Liver (tissue), 9 donors: Measurements from ENCODE around the gene SDHA. TPM values are rescaled to one million over a fixed set of nuclear protein-coding genes. Genes with fewer than 3 reads are reported as not detected.

Source experiments
- DNase-seq: peaks from one replicate; pipeline ENCODE4 v3.0.0-alpha.2; 2017; ENCODE audit warnings: low spot score
- H3K27ac ChIP-seq, 2 donors: one replicate each; pipeline ENCODE4 v1.7.0; 2013; ENCODE audit warnings: inconsistent platforms in 2 of 2, low read length in 2 of 2, control low read depth in 1 of 2, low read depth in 1 of 2, mild to moderate bottlenecking in 1 of 2
- H3K27me3 ChIP-seq, 4 donors: one replicate each; pipeline versions ENCODE4 v1.6.1 to v1.7.0; 2013; ENCODE audit warnings: low read length in 3 of 4, inconsistent platforms in 1 of 4, mild to moderate bottlenecking in 1 of 4, moderate library complexity in 1 of 4; ENCODE audit not compliant: control insufficient read depth in 4 of 4, insufficient read depth in 4 of 4
- H3K36me3 ChIP-seq, 4 donors: one replicate each; pipeline versions ENCODE4 v1.6.1 to v1.7.0; 2013; ENCODE audit warnings: low read length in 3 of 4, mild to moderate bottlenecking in 3 of 4, low read depth in 1 of 4, moderate library complexity in 1 of 4; ENCODE audit not compliant: control insufficient read depth in 4 of 4, insufficient read depth in 3 of 4
- H3K4me1 ChIP-seq, 4 donors: one replicate each; pipeline versions ENCODE4 v1.6.1 to v1.7.0; 2013; ENCODE audit warnings: low read length in 3 of 4, mild to moderate bottlenecking in 3 of 4, moderate library complexity in 1 of 4; ENCODE audit not compliant: control insufficient read depth in 4 of 4, insufficient read depth in 4 of 4
- H3K4me3 ChIP-seq, 3 donors: one replicate each; pipeline versions ENCODE4 v1.6.1 to v1.7.0; 2013; ENCODE audit warnings: low read length in 3 of 3, control low read depth in 1 of 3, low read depth in 1 of 3, mild to moderate bottlenecking in 1 of 3
- H3K9ac ChIP-seq, 2 donors: one replicate each; pipeline ENCODE4 v1.7.0; 2013; ENCODE audit warnings: low read length in 2 of 2, mild to moderate bottlenecking in 2 of 2, moderate library complexity in 2 of 2, control low read depth in 1 of 2, low read depth in 1 of 2
- H3K9me3 ChIP-seq, 4 donors: one replicate each; pipeline versions ENCODE4 v1.6.1 to v1.7.0; 2013; ENCODE audit warnings: low read length in 3 of 4; ENCODE audit not compliant: control insufficient read depth in 4 of 4
- EGR1 ChIP-seq, 2 donors: IDR thresholded peaks; 2 replicates each; pipeline ENCODE4 v1.6.1; 2016 to 2018; ENCODE audit warnings: antibody characterized with exemption in 2 of 2, low read depth in 2 of 2
- FOXA1 ChIP-seq: IDR thresholded peaks from 2 replicates; pipeline ENCODE4 v1.6.1; 2016; ENCODE audit warnings: antibody characterized with exemption
- GABPA ChIP-seq, 2 donors: IDR thresholded peaks in 1 of 2; conservative IDR thresholded peaks in 1 of 2; 2 replicates each; pipeline ENCODE4 v1.6.1; 2016; ENCODE audit warnings: antibody characterized with exemption in 2 of 2, mild to moderate bottlenecking in 1 of 2, moderate library complexity in 1 of 2
- HNF4A ChIP-seq, 2 donors: conservative IDR thresholded peaks; 2 replicates each; pipeline ENCODE4 v1.6.1; 2016; ENCODE audit warnings: antibody characterized with exemption in 2 of 2, mild to moderate bottlenecking in 2 of 2
- HNF4G ChIP-seq: IDR thresholded peaks from 2 replicates; pipeline ENCODE4 v1.6.1; 2016; ENCODE audit warnings: antibody characterized with exemption
- JUND ChIP-seq, 2 donors: IDR thresholded peaks; 2 replicates each; pipeline ENCODE4 v1.6.1; 2016; ENCODE audit warnings: antibody characterized with exemption in 2 of 2
- NR2F2 ChIP-seq: IDR thresholded peaks from 2 replicates; pipeline ENCODE4 v1.6.1; 2016; ENCODE audit warnings: antibody characterized with exemption
- RAD21 ChIP-seq, 2 donors: IDR thresholded peaks; 2 replicates each; pipeline ENCODE4 v1.6.1; 2016; ENCODE audit warnings: antibody characterized with exemption in 2 of 2, mild to moderate bottlenecking in 2 of 2
- RXRA ChIP-seq, 2 donors: IDR thresholded peaks; 2 replicates each; pipeline ENCODE4 v1.6.1; 2017 to 2018; ENCODE audit warnings: antibody characterized with exemption in 2 of 2, mild to moderate bottlenecking in 1 of 2
- SP1 ChIP-seq: IDR thresholded peaks from 2 replicates; pipeline ENCODE4 v1.6.1; 2018; ENCODE audit warnings: antibody characterized with exemption, mild to moderate bottlenecking
- TAF1 ChIP-seq: conservative IDR thresholded peaks from 2 replicates; pipeline ENCODE4 v1.6.1; 2016; ENCODE audit warnings: antibody characterized with exemption, mild to moderate bottlenecking
- YY1 ChIP-seq: IDR thresholded peaks from 2 replicates; pipeline ENCODE4 v1.6.1; 2016; ENCODE audit warnings: antibody characterized with exemption, mild to moderate bottlenecking
- WGBS: extraction: QIAGEN DNeasy Blood & Tissue Kit; methylation state at CpG from one replicate; pipeline ENCODE4 v1.1.7; 2013; 5-methylcytosine and 5-hydroxymethylcytosine counted together
- polyA plus RNA-seq, 2 donors: library from polyadenylated mRNA; stranded (reverse) in 1 of 2; unstranded in 1 of 2; fragments of 200-250 nt in 1 of 2; fragments of >200 nt in 1 of 2; fragmentation: Nextera tagmentation in 1 of 2; extraction: Ambion mirVana in 1 of 2; gene quantifications; one replicate each; pipeline versions ENCODE4 v1.2.1 to v1.2.3, GENCODE V29; 2013 to 2015
- total RNA-seq, 2 donors: library from RNA; depleted of rRNA; stranded (reverse); fragments of >200 nt; gene quantifications; one replicate each; pipeline ENCODE4 v1.2.3, GENCODE V29; 2014
- TF ChIP-seq, protein P1 (sequence below): IDR thresholded peaks from 2 replicates; pipeline ENCODE4 v1.6.1; 2016; ENCODE audit warnings: antibody characterized with exemption
- TF ChIP-seq, protein P2 (sequence below): fragments of 150-350 bp; IDR thresholded peaks from 2 replicates; pipeline ENCODE4 v1.5.1; 2017; ENCODE audit warnings: improper control_type of control experiment, low read depth, low read length; ENCODE audit not compliant: missing input control
- TF ChIP-seq, protein P3 (sequence below): IDR thresholded peaks from 2 replicates; pipeline ENCODE4 v1.6.1; 2016; ENCODE audit warnings: antibody characterized with exemption, mild to moderate bottlenecking
- TF ChIP-seq, protein P4 (sequence below): IDR thresholded peaks from 2 replicates; pipeline ENCODE4 v1.6.1; 2016; ENCODE audit warnings: antibody characterized with exemption
- TF ChIP-seq, protein P5 (sequence below): IDR thresholded peaks from 2 replicates; pipeline ENCODE4 v1.6.1; 2016; ENCODE audit warnings: antibody characterized with exemption
- donor health status: healthy.
- donor health status: healthy.
- donor health status: healthy.
- donor health status: healthy.
- donor health status: healthy.

Gene SDHA
- total and polyA plus RNA-seq, 4 donors = 79.2 to 215 (median 159) TPM

DNA sequence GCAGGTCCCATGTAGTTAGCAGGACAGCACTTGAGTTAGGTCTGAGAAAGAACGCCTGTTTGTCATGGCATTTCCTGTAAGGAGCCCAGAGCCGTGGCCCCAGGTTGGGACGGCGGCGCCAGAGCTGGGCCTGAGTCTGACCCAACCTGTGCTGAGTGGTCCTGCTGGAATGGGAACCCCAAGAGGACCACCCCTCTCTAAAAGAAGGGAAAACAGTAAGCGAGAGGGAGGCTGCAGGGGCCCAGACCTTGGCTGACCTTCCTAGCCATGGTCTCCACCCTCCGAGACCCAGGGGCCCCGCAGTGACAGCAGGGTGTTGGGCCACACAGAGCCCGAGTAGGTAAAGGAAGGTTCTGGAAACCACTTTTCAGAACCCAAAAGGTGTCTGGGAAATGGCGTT lies 28.6 kb upstream of the SDHA start:
- H3K4me1 ChIP-seq = peaks cover 2 to 22% (median 16%) of the 10 kb centered on the region in 4 donors
- no peak overlapping the region for H3K9ac ChIP-seq
- WGBS = 93% methylated on average over 10 of the region's 10 CpGs
- H3K27ac ChIP-seq = no peak overlapping the region
- no peaks in the 10 kb centered on the region for H3K9me3 ChIP-seq
- H3K4me3 ChIP-seq = no peak overlapping the region
- TF ChIP-seq HNF4A (conservative IDR thresholded peaks at IDR 0.05) (no peak), RAD21 (IDR thresholded peaks at IDR 0.05) (no peak), YY1 (no peak), HNF4G (no peak), SP1 (no peak), GABPA (IDR thresholded peaks at IDR 0.05 in 1 of 2, conservative IDR thresholded peaks at IDR 0.05 in 1 of 2) (no peak), NR2F2 (no peak), RXRA (IDR thresholded peaks at IDR 0.05) (no peak)
- TF ChIP-seq, protein P1, sequence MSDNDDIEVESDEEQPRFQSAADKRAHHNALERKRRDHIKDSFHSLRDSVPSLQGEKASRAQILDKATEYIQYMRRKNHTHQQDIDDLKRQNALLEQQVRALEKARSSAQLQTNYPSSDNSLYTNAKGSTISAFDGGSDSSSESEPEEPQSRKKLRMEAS = no peak
- TF ChIP-seq, protein P2, sequence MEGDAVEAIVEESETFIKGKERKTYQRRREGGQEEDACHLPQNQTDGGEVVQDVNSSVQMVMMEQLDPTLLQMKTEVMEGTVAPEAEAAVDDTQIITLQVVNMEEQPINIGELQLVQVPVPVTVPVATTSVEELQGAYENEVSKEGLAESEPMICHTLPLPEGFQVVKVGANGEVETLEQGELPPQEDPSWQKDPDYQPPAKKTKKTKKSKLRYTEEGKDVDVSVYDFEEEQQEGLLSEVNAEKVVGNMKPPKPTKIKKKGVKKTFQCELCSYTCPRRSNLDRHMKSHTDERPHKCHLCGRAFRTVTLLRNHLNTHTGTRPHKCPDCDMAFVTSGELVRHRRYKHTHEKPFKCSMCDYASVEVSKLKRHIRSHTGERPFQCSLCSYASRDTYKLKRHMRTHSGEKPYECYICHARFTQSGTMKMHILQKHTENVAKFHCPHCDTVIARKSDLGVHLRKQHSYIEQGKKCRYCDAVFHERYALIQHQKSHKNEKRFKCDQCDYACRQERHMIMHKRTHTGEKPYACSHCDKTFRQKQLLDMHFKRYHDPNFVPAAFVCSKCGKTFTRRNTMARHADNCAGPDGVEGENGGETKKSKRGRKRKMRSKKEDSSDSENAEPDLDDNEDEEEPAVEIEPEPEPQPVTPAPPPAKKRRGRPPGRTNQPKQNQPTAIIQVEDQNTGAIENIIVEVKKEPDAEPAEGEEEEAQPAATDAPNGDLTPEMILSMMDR = no peak
- TF ChIP-seq, protein P3, sequence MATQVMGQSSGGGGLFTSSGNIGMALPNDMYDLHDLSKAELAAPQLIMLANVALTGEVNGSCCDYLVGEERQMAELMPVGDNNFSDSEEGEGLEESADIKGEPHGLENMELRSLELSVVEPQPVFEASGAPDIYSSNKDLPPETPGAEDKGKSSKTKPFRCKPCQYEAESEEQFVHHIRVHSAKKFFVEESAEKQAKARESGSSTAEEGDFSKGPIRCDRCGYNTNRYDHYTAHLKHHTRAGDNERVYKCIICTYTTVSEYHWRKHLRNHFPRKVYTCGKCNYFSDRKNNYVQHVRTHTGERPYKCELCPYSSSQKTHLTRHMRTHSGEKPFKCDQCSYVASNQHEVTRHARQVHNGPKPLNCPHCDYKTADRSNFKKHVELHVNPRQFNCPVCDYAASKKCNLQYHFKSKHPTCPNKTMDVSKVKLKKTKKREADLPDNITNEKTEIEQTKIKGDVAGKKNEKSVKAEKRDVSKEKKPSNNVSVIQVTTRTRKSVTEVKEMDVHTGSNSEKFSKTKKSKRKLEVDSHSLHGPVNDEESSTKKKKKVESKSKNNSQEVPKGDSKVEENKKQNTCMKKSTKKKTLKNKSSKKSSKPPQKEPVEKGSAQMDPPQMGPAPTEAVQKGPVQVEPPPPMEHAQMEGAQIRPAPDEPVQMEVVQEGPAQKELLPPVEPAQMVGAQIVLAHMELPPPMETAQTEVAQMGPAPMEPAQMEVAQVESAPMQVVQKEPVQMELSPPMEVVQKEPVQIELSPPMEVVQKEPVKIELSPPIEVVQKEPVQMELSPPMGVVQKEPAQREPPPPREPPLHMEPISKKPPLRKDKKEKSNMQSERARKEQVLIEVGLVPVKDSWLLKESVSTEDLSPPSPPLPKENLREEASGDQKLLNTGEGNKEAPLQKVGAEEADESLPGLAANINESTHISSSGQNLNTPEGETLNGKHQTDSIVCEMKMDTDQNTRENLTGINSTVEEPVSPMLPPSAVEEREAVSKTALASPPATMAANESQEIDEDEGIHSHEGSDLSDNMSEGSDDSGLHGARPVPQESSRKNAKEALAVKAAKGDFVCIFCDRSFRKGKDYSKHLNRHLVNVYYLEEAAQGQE = no peak
- DNase-seq = no peak
- H3K27me3 ChIP-seq = no peaks in the 10 kb centered on the region
- H3K36me3 ChIP-seq = no peaks in the 10 kb centered on the region

DNA sequence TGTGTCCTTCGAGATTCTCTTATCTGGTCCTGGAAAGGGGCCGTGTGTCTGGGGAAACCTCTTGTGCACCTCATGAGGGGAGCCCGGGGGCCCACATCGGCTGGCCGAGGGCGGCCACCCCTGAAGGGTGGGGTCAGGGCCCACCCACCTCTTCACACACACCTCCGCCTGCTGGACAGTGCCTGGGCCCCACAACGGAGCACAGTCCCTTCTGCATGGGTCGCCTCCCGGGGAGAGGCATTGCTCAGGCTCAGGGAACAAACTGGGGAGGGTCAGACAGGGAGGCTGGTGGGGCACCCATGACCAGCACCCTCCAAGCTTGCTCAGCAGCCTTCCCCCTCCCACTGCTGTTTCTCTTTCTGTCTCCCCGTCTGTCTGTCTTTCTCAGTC lies 28.1 kb upstream of the SDHA start:
- DNase-seq = no peak
- no peaks in the 10 kb centered on the region for H3K9me3 ChIP-seq
- peaks cover 2 to 22% (median 16%) of the 10 kb centered on the region in 4 donors for H3K4me1 ChIP-seq
- TF ChIP-seq RAD21 (IDR thresholded peaks at IDR 0.05) = no peak
- TF ChIP-seq, protein P4, sequence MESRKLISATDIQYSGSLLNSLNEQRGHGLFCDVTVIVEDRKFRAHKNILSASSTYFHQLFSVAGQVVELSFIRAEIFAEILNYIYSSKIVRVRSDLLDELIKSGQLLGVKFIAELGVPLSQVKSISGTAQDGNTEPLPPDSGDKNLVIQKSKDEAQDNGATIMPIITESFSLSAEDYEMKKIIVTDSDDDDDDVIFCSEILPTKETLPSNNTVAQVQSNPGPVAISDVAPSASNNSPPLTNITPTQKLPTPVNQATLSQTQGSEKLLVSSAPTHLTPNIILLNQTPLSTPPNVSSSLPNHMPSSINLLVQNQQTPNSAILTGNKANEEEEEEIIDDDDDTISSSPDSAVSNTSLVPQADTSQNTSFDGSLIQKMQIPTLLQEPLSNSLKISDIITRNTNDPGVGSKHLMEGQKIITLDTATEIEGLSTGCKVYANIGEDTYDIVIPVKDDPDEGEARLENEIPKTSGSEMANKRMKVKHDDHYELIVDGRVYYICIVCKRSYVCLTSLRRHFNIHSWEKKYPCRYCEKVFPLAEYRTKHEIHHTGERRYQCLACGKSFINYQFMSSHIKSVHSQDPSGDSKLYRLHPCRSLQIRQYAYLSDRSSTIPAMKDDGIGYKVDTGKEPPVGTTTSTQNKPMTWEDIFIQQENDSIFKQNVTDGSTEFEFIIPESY = no peak
- no peak for TF ChIP-seq HNF4A (conservative IDR thresholded peaks at IDR 0.05)
- TF ChIP-seq RXRA (IDR thresholded peaks at IDR 0.05) = no peak
- TF ChIP-seq, protein P5, sequence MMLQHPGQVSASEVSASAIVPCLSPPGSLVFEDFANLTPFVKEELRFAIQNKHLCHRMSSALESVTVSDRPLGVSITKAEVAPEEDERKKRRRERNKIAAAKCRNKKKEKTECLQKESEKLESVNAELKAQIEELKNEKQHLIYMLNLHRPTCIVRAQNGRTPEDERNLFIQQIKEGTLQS = no peak
- TF ChIP-seq, protein P3 = no peak
- TF ChIP-seq JUND (IDR thresholded peaks at IDR 0.05) = no peak
- TF ChIP-seq YY1 = no peak
- no peak for TF ChIP-seq HNF4G
- TF ChIP-seq FOXA1 = no peak
- no peak for TF ChIP-seq TAF1
- no peak for TF ChIP-seq EGR1 (IDR thresholded peaks at IDR 0.05; ENCODE audit: low read depth in 2 of 2)
- TF ChIP-seq, protein P1 = no peak
- TF ChIP-seq, protein P2 = no peak
- H3K9ac ChIP-seq = no peak overlapping the region
- 82% methylated on average over 11 of the region's 11 CpGs for WGBS
- H3K4me3 ChIP-seq = no peak overlapping the region
- no peaks in the 10 kb centered on the region for H3K27me3 ChIP-seq
- no peak overlapping the region for H3K27ac ChIP-seq
- H3K36me3 ChIP-seq = no peaks in the 10 kb centered on the region
